Keratinocyte (primary cell): ENCODE measurements around the gene MVB12A.

ENCODE experiments used
- CTCF ChIP-seq, 3 experiments: IDR thresholded peaks in 1 of 3; conservative IDR thresholded peaks in 1 of 3; optimal IDR thresholded peaks in 1 of 3; 2 replicates in 2 of 3; 3 replicates in 1 of 3; pipeline versions ENCODE3 to v1.5.1; 2011; ENCODE audit warnings: low read length in 3 of 3, mild to moderate bottlenecking in 3 of 3, moderate library complexity in 2 of 3, control low read depth in 1 of 3, inconsistent platforms in 1 of 3; ENCODE audit not compliant: insufficient read depth in 2 of 3; ENCODE audit errors: extremely low read depth in 1 of 3
- EZH2 ChIP-seq: IDR thresholded peaks from one replicate; pipeline ENCODE4 v1.6.1; 2012; ENCODE audit warnings: inconsistent platforms, mild to moderate bottlenecking, low read length, moderate library complexity

GRCh38 chr19:17401628-17402027 lies 18.2 kb upstream of the MVB12A start:
- TF ChIP-seq CTCF (optimal IDR thresholded peaks at IDR 0.05 in 1 of 3, IDR thresholded peaks at IDR 0.05 in 1 of 3, conservative IDR thresholded peaks at IDR 0.05 in 1 of 3; ENCODE audit: extremely low read depth in 1 of 3, insufficient read depth in 2 of 3, low read length in 3 of 3) (no peak), EZH2 (no peak)
